Stimulated activated CD8-positive, alpha-beta memory T cell treated with anti-CD3 and anti-CD28 coated beads, Interleukin-12 subunit alpha, Interleukin-12 subunit beta, amount 100 ng/mL, for 24 hours (primary cell): ENCODE results near the gene WNT7B.

Experiments used
- DNase-seq: peaks from one replicate; pipeline ENCODE4 v3.0.0-alpha.2; 2020; ENCODE audit errors: extremely low read depth

The WNT7B gene

DNA sequence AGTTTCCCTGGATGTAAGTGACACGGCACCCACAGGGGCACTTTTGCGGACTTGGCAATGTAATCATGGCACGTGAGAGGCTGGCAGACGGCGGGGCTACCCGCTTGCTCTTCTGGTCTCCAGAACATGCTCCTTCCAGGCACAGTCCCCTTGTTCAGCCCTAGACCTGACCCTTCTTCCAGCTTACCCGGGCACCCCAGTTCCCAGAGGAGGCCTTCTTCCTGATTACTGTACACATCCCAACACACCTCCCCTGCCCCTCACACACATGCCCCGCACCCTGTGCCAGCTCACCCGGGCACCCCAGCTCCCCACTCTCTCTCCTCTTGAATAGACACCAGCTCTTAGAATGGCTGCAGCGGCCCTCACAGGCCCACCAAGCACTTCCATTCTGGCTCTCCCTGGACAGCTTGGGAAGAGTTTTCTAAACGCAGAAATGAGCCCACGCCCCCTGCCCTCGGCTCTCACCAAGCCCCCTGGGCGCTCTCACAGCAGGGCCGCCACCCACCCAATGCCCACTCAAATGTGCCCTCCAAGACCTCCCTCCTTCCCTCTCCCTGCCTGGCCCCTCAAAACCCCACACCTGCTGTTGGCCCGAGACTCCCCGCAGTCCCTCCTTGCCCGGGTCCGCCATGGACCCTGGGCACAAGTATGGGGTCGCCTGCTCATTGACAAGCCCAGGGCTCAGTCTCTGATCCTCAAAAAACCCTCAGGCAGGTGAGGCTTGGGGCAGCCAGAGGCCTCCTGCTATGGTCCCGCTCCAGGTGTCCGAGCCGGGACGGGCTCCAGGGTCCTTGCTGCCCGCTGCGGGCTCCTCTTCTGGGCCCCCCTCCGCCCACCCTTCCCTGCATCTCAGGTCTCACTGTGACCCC lies 88.5 kb downstream of the WNT7B start:
- DNase-seq, result no peak

DNA sequence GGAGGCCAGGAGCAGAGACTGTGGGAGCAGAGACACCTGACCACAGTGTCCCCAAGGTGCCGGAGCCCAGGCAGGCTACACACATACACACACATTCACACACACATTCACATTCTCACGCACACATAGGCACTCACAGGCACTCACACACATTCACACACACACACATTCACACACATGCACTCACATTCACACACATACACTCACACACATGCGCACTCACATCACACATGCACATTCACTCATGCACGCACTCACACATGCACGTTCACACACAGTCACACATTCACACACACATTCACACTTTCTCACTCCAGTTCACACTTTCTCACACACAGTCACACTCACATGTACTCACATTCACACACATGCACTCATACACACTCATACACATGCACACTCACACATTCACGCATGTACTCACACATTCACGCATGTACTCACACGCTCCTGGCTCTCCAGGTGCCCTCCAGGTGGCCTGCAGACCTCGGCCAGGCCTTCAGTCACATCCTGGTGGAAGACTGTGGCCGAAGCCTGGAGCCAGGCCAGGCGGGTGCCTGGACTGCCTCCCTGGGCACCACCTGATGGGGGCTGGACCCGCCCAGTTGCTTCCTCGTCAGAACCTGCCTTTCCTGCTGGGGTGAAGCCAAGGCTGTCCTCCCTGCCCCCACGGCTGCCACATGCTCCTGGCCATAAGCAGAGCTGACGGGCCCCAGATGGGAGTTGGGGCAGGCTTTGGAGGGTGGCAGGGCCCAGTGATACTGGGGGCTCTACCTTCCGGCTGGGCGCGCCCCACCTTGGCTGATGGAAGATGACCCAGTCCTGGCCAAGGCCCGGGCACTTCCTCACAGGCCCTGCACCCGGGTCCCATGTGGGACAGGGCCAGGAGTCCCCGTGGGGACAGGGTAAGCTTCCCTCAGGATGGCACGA lies 89.5 kb downstream of the WNT7B start:
- DNase-seq, result no peak

DNA sequence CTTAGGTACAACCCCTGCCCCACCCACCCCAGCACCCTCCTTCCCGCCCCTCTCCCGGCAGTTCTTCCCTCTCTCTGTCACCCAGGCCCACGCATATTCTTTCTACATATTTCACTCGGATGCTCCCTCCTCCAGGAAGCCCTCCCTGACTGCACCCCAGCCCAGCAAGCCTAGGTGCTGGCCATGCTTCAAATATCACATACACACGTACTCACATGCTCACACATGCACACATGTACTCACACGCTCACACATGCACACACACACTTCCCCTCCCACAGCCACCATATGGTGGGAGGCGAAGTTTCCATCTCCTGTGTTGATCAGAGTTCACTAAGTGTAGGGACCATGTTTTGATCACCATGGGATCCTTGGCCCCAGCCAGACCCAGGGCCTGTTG lies 90.4 kb downstream of the WNT7B start:
- no peak for DNase-seq

GRCh38 chr22:45885941-45886395 lies 91.0 kb downstream of the WNT7B start:
- no peak for DNase-seq

DNA sequence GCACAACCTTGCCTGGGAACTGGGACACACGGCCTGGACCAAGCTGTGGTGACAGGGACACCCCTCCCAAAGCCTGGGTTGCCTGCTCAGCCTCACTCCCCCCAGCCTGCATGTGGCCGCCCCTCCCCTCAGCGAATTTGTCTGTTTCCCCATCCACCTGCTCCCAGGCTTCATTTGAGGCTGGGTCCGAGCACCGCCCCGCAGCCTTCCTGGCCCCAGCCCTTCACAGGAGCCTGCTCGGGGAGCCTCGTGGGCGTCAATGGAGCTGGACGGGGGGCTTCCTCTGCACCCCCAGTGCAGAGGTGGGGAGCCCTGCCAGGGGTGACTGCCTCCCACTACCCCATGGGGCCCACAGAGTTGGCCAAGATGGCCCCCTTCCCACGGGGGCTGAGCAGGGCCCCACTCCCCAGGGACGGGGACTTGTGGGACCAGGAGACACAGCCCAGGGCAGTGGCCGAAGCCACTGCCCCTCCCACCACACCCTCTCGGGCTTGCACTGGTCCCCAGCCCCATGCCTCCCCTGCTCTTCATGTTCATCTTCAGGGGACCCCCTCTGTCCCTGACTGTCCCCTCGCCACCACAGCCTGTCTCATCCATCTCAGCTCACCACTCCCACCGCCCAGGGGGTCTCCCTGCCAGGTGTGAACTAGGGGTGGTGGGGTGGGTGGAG lies 91.7 kb downstream of the WNT7B start:
- DNase-seq, result no peak

GRCh38 chr22:45884201-45885062 lies 92.5 kb downstream of the WNT7B start:
- DNase-seq, result no peak

DNA sequence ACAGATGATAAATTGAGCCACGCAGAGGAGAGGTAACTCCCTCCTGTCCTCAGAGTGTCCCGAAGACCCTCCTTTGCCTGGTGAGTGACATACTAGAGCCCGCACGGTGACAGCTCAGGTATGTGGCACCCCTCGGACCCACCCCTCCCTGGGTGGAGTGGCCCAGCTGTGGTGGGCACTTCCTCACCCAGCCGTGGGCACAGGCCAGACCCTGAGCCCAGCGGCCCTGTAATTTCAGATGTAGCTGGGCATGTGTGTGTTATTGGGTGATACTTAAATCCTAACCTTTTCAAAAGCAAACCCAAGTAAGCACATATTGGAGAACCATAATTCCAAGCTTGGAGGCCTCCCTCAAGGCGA lies 93.2 kb downstream of the WNT7B start:
- DNase-seq, result no peak

DNA sequence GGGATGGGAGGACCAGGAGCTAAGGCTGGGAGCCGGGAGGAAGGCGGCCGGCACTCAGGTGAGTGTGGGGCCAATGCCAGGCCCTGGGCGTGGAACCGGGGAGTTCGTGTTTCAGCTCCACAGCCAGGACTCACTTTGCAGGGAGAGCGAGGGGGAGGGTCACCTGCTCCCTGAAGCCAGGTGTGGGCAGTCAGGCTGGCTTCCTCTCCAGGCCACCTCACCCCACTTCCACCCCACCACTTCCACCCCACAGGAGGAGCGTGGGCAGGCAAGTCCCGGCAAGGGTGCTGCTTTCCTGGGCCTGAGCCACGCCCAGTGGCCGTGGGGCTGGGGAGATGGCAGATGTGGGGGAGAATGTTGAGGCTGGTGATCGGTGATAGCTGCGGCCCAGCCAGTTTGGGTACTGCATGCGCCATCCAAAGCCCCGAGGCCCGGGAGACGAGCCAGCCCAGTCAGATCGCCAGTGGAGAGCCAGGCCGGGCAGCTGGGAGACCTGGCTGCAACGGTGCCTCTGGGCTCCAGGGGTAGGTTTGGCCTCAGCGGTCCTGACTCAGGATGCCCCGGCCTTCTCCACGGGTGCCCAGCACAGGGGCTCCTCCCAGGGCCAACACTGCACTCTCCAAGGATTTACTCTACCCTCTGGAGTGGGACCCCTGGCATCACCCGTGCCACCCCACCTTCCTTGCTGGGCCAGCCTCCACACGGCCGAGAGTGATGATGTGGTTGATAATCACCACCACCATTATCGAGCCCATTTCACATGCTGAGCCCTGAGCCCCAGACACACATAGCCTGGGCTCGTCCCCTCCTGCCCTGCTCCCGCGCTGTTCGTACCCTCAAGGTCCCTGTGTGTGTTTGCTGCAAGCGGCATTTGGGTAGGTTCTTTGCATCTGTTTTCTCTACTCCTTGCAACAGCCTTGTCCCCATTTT lies 93.8 kb downstream of the WNT7B start:
- DNase-seq, result no peak

- DNase-seq, result no peak
Observed at GRCh38 chr22:45881524-45881875, 95.5 kb downstream of the WNT7B start.

- DNase-seq, result no peak
Observed at GRCh38 chr22:45880716-45881523, 96.0 kb downstream of the WNT7B start.

DNA sequence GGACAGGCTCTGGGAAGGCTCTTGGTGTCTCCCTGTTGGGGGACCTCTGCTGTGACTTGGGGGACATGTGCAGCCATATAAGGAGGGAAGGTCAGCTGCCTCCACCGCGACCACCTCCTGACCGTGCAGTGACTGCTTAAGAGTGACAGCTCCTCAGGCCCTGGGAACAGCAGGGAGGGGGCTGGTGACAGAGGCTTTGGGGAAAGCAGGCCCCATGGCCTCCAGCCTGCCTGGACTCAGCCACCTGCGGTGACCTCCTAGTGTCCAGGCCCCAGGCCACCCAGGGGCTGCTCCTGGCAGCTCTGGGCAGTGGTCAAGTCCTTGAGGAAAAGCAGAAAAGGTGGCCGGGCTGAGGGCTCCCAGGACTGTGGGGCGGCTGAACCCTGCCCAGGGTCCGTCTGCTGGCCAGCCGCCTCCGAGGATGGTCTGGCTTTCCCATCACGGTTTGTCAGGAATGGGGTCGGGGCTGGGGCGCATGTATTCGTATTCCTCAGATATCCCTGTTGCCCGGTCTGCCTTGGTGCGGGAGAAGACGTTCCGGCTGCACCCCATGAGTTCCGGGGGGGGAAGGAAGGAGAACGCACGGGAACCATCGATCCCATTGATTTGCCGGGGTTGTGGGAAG lies 96.8 kb downstream of the WNT7B start:
- no peak for DNase-seq

DNA sequence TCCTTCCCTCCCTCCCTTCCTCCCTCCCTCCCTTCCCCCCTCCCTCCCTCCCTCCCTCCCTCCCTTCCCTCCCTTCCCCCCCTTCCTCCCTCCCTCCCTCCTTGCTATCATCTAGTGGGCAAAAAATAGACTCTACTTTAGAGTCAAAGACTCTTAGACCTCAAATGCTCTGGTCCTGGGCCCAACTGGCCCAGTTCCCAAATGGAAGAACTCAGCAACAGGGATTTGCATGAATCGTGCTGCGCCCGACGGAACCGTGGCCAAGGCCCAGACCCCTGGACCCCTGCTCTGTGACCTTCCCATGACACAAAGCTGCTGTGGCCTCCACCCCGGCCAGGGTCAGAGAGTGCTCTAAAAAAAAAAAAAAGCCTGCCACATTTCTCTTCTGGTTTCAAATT lies 97.4 kb downstream of the WNT7B start:
- no peak for DNase-seq

- DNase-seq, result no peak
Observed at GRCh38 chr22:45878901-45879551, 97.9 kb downstream of the WNT7B start.

- no peak for DNase-seq
Observed at GRCh38 chr22:45878051-45878781, 98.7 kb downstream of the WNT7B start.

- DNase-seq, result no peak
Observed at GRCh38 chr22:45877651-45878050, 99.3 kb downstream of the WNT7B start.

GRCh38 chr22:45877036-45877380 lies 100.0 kb downstream of the WNT7B start:
- DNase-seq, result no peak

- DNase-seq, result no peak
Observed at GRCh38 chr22:45876136-45877035, 100.6 kb downstream of the WNT7B start.
